HEK293 (cell line): Measurements from ENCODE around the gene IGIP.

Experiments used
- CTCF ChIP-seq: fragments of 450-650 bp; formaldehyde crosslinking; IDR thresholded peaks from 2 replicates; pipeline ENCODE4 v1.5.1; 2016; ENCODE audit warnings: missing biosample characterization, missing genetic modification characterization
- IKZF3 ChIP-seq: fragments of 450-650 bp; IDR thresholded peaks from 2 replicates; pipeline ENCODE4 v1.5.0; 2018; ENCODE audit warnings: missing biosample characterization, mild to moderate bottlenecking, missing genetic modification characterization, moderate library complexity
- KLF8 ChIP-seq: fragments of 450-650 bp; formaldehyde crosslinking; IDR thresholded peaks from 2 replicates; pipeline ENCODE4 v1.5.1; 2016; ENCODE audit warnings: missing biosample characterization, missing genetic modification characterization
- TRIM28 ChIP-seq: IDR thresholded peaks from 2 replicates; pipeline ENCODE4 v1.6.1; 2011; ENCODE audit warnings: low read length, control low read depth, borderline replicate concordance
- YY2 ChIP-seq: fragments of 450-650 bp; formaldehyde crosslinking; IDR thresholded peaks from 2 replicates; pipeline ENCODE4 v1.5.1; 2016; ENCODE audit warnings: missing biosample characterization, missing genetic modification characterization
- ZBTB10 ChIP-seq: fragments of 450-650 bp; formaldehyde crosslinking; IDR thresholded peaks from 2 replicates; pipeline ENCODE4 v1.5.1; 2016; ENCODE audit warnings: missing biosample characterization, missing genetic modification characterization
- ZBTB8A ChIP-seq: fragments of 450-650 bp; formaldehyde crosslinking; IDR thresholded peaks from 2 replicates; pipeline ENCODE4 v1.5.1; 2016; ENCODE audit warnings: missing biosample characterization, missing genetic modification characterization
- ZNF10 ChIP-seq: fragments of 450-650 bp; formaldehyde crosslinking; IDR thresholded peaks from 2 replicates; pipeline ENCODE4 v1.5.1; 2017; ENCODE audit warnings: missing biosample characterization, missing genetic modification characterization
- ZNF114 ChIP-seq: fragments of 450-650 bp; formaldehyde crosslinking; IDR thresholded peaks from 2 replicates; pipeline ENCODE4 v1.5.0; 2017; ENCODE audit warnings: missing biosample characterization, missing genetic modification characterization
- ZNF280C ChIP-seq: fragments of 450-650 bp; formaldehyde crosslinking; IDR thresholded peaks from 2 replicates; pipeline ENCODE4 v1.5.1; 2016; ENCODE audit warnings: missing biosample characterization, missing genetic modification characterization
- ZNF391 ChIP-seq: fragments of 450-650 bp; formaldehyde crosslinking; IDR thresholded peaks from 2 replicates; pipeline ENCODE4 v1.5.1; 2016; ENCODE audit warnings: low read depth, missing biosample characterization, missing genetic modification characterization, borderline replicate concordance
- ZNF473 ChIP-seq: fragments of 450-650 bp; formaldehyde crosslinking; IDR thresholded peaks from 2 replicates; pipeline ENCODE4 v1.5.1; 2017; ENCODE audit warnings: missing biosample characterization, missing genetic modification characterization
- ZNF501 ChIP-seq: fragments of 450-650 bp; formaldehyde crosslinking; IDR thresholded peaks from 2 replicates; pipeline ENCODE4 v1.5.1; 2016; ENCODE audit warnings: missing biosample characterization, missing genetic modification characterization
- ZNF510 ChIP-seq: fragments of 450-650 bp; formaldehyde crosslinking; IDR thresholded peaks from 2 replicates; pipeline ENCODE4 v1.5.1; 2018; ENCODE audit warnings: mild to moderate bottlenecking, missing genetic modification characterization, missing biosample characterization; ENCODE audit not compliant: insufficient replicate concordance
- ZNF600 ChIP-seq: fragments of 450-650 bp; formaldehyde crosslinking; IDR thresholded peaks from 2 replicates; pipeline ENCODE4 v1.5.1; 2016; ENCODE audit warnings: missing biosample characterization, missing genetic modification characterization
- ZNF621 ChIP-seq: fragments of 450-650 bp; formaldehyde crosslinking; IDR thresholded peaks from 2 replicates; pipeline ENCODE4 v1.5.1; 2017; ENCODE audit warnings: missing biosample characterization, missing genetic modification characterization
- ZNF629 ChIP-seq: fragments of 450-650 bp; formaldehyde crosslinking; IDR thresholded peaks from 2 replicates; pipeline ENCODE4 v1.5.1; 2017; ENCODE audit warnings: missing biosample characterization, missing genetic modification characterization
- ZNF704 ChIP-seq: fragments of 450-650 bp; formaldehyde crosslinking; IDR thresholded peaks from 2 replicates; pipeline ENCODE4 v1.5.1; 2016; ENCODE audit warnings: missing biosample characterization, missing genetic modification characterization
- TF ChIP-seq, protein P1 (sequence below): fragments of 450-650 bp; formaldehyde crosslinking; IDR thresholded peaks from 2 replicates; pipeline ENCODE4 v1.5.1; 2016; ENCODE audit warnings: missing biosample characterization, missing genetic modification characterization
- TF ChIP-seq, protein P2 (sequence below): fragments of 450-650 bp; formaldehyde crosslinking; IDR thresholded peaks from 2 replicates; pipeline ENCODE4 v1.5.1; 2017; ENCODE audit warnings: missing biosample characterization, mild to moderate bottlenecking, missing genetic modification characterization, moderate library complexity
- TF ChIP-seq, protein P3 (sequence below): fragments of 450-650 bp; formaldehyde crosslinking; IDR thresholded peaks from 2 replicates; pipeline ENCODE4 v1.5.1; 2016; ENCODE audit warnings: missing biosample characterization, missing genetic modification characterization

IGIP gene

GRCh38 chr5:140113699-140114263, 12.0 kb upstream of the IGIP start, which contains the start of gene PURA (continued):
- 0 out of 2 replicates have a peak, but pooled peaks have one; percentile 19 for TF ChIP-seq ZNF600 (tag by site-specific recombination)
- TF ChIP-seq KLF8 (tag by site-specific recombination): peak; percentile 80
- TF ChIP-seq ZNF391 (tag by site-specific recombination): no peak
- no peak for TF ChIP-seq ZNF114
- TF ChIP-seq ZNF704: no peak
- TF ChIP-seq, protein P1, sequence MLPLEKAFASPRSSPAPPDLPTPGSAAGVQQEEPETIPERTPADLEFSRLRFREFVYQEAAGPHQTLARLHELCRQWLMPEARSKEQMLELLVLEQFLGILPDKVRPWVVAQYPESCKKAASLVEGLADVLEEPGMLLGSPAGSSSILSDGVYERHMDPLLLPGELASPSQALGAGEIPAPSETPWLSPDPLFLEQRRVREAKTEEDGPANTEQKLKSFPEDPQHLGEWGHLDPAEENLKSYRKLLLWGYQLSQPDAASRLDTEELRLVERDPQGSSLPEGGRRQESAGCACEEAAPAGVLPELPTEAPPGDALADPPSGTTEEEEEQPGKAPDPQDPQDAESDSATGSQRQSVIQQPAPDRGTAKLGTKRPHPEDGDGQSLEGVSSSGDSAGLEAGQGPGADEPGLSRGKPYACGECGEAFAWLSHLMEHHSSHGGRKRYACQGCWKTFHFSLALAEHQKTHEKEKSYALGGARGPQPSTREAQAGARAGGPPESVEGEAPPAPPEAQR (tag by site-specific recombination): no peak
- TF ChIP-seq, protein P2, sequence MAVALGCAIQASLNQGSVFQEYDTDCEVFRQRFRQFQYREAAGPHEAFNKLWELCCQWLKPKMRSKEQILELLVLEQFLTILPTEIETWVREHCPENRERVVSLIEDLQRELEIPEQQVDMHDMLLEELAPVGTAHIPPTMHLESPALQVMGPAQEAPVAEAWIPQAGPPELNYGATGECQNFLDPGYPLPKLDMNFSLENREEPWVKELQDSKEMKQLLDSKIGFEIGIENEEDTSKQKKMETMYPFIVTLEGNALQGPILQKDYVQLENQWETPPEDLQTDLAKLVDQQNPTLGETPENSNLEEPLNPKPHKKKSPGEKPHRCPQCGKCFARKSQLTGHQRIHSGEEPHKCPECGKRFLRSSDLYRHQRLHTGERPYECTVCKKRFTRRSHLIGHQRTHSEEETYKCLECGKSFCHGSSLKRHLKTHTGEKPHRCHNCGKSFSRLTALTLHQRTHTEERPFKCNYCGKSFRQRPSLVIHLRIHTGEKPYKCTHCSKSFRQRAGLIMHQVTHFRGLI (tag by site-specific recombination): peak; percentile 48
- TF ChIP-seq, protein P3, sequence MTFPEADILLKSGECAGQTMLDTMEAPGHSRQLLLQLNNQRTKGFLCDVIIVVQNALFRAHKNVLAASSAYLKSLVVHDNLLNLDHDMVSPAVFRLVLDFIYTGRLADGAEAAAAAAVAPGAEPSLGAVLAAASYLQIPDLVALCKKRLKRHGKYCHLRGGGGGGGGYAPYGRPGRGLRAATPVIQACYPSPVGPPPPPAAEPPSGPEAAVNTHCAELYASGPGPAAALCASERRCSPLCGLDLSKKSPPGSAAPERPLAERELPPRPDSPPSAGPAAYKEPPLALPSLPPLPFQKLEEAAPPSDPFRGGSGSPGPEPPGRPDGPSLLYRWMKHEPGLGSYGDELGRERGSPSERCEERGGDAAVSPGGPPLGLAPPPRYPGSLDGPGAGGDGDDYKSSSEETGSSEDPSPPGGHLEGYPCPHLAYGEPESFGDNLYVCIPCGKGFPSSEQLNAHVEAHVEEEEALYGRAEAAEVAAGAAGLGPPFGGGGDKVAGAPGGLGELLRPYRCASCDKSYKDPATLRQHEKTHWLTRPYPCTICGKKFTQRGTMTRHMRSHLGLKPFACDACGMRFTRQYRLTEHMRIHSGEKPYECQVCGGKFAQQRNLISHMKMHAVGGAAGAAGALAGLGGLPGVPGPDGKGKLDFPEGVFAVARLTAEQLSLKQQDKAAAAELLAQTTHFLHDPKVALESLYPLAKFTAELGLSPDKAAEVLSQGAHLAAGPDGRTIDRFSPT (tag by site-specific recombination): peak; percentile 70
- no peak for TF ChIP-seq ZNF473
- TF ChIP-seq ZNF510: no peak
- no peak for TF ChIP-seq IKZF3
- TF ChIP-seq ZNF280C: no peak
- peak; percentile 99 for TF ChIP-seq ZBTB8A (tag by site-specific recombination)
- TF ChIP-seq YY2 (tag by site-specific recombination): no peak
- TF ChIP-seq CTCF (tag by site-specific recombination): peak; percentile 90
- no peak for TF ChIP-seq ZBTB10
- no peak for TF ChIP-seq ZNF629
- TF ChIP-seq ZNF501 (tag by site-specific recombination): 0 out of 2 replicates have a peak, but pooled peaks have one; percentile 56
- TF ChIP-seq ZNF10 (tag by site-specific recombination): peak; percentile 85
- TF ChIP-seq ZNF621 (tag by site-specific recombination): no peak
- TF ChIP-seq TRIM28: no peak
